H1 (cell line): ENCODE measurements around the gene POU2AF3. TPM values are rescaled to one million over a fixed set of nuclear protein-coding genes. Genes with fewer than 3 reads are reported as not detected.

Source experiments
- CTCF ChIA-PET: fragments of 300-600 bp; sonication (Branson Sonifier 250); formaldehyde crosslinking; loops from one replicate; lab custom pipeline; 2021; ENCODE audit not compliant: partially characterized antibody; lab: Charles Lee
- POLR2A ChIA-PET: fragments of 300-600 bp; sonication (Branson Sonifier 250); formaldehyde crosslinking; loops from one replicate; lab custom pipeline; 2021; ENCODE audit warnings: inconsistent platforms; ENCODE audit not compliant: partially characterized antibody; lab: Charles Lee
- DNase-seq, 2 experiments: peaks; one replicate each; pipeline versions ENCODE4 v3.0.0 to v3.0.0-alpha.2; 2010 to 2022; ENCODE audit warnings: low spot score in 2 of 2, low read depth in 1 of 2, mixed read lengths in 1 of 2
- FAIRE-seq: peaks from 2 replicates; lab custom pipeline; 2011; peaks lifted over from hg19 to GRCh38; lab: Jason Lieb, UNC
- H2AFZ ChIP-seq: 2 replicates; pipeline ENCODE4 v1.8.1; 2012; ENCODE audit warnings: low read length, inconsistent platforms
- H2AK5ac ChIP-seq: 2 replicates; pipeline ENCODE4 v1.6.1; 2013; ENCODE audit warnings: low read depth, low read length
- H2BK120ac ChIP-seq: replicated peaks from 2 replicates; pipeline ENCODE3; 2013; ENCODE audit warnings: low read depth, low read length, inconsistent platforms
- H2BK12ac ChIP-seq: 2 replicates; pipeline ENCODE4 v1.6.1; 2013; ENCODE audit warnings: low read depth, low read length
- H2BK15ac ChIP-seq: 2 replicates; pipeline ENCODE4 v1.6.1; 2013; ENCODE audit warnings: low read length
- H2BK20ac ChIP-seq: 2 replicates; pipeline ENCODE4 v1.6.1; 2013; ENCODE audit warnings: low read length
- H2BK5ac ChIP-seq: 2 replicates; pipeline ENCODE4 v1.6.1; 2013; ENCODE audit warnings: low read depth, low read length
- H3K14ac ChIP-seq: 2 replicates; pipeline ENCODE4 v1.6.1; 2013; ENCODE audit warnings: inconsistent platforms; ENCODE audit not compliant: insufficient read length
- H3K18ac ChIP-seq: 2 replicates; pipeline ENCODE4 v1.6.1; 2013; ENCODE audit warnings: low read length; ENCODE audit errors: extremely low read depth
- H3K23ac ChIP-seq: 2 replicates; pipeline ENCODE4 v1.6.1; 2013; ENCODE audit warnings: inconsistent platforms; ENCODE audit not compliant: insufficient read length
- H3K23me2 ChIP-seq: 2 replicates; pipeline ENCODE4 v1.6.1; 2013; ENCODE audit warnings: low read depth, low read length
- H3K27ac ChIP-seq: 2 replicates; pipeline ENCODE4 v1.6.1; 2011; ENCODE audit warnings: low read depth, low read length, inconsistent platforms
- H3K27me3 ChIP-seq, 4 experiments: replicated peaks in 1 of 4; 1 replicate in 1 of 4; 2 replicates in 3 of 4; pipeline versions ENCODE4 v1.6.1 to v1.8.1; 2011 to 2013; ENCODE audit warnings: low read length in 3 of 4, mild to moderate bottlenecking in 3 of 4, inconsistent platforms in 2 of 4, mixed read lengths in 2 of 4, moderate library complexity in 1 of 4; ENCODE audit not compliant: control insufficient read depth in 3 of 4, insufficient read depth in 3 of 4; ENCODE audit errors: extremely low read depth in 1 of 4
- H3K36me3 ChIP-seq, 4 experiments: 2 replicates each; pipeline versions ENCODE4 v1.6.1 to v1.8.1; 2011 to 2013; ENCODE audit warnings: mild to moderate bottlenecking in 4 of 4, low read length in 3 of 4, moderate library complexity in 2 of 4, control low read depth in 1 of 4, inconsistent platforms in 1 of 4; ENCODE audit not compliant: insufficient read depth in 4 of 4, control insufficient read depth in 2 of 4
- H3K4ac ChIP-seq: replicated peaks from 2 replicates; pipeline ENCODE3; 2013; ENCODE audit warnings: low read length, low read depth, mixed read lengths, inconsistent platforms; ENCODE audit not compliant: insufficient read length
- H3K4me1 ChIP-seq, 4 experiments: replicated peaks in 1 of 4; 1 replicate in 1 of 4; 2 replicates in 3 of 4; pipeline versions ENCODE4 v1.6.1 to v1.8.1; 2011 to 2013; ENCODE audit warnings: low read length in 3 of 4, inconsistent platforms in 2 of 4, mixed read lengths in 1 of 4; ENCODE audit not compliant: insufficient read depth in 4 of 4, control insufficient read depth in 3 of 4
- H3K4me2 ChIP-seq, 2 experiments: 2 replicates each; pipeline versions ENCODE4 v1.6.1 to v1.8.1; 2011 to 2013; ENCODE audit warnings: low read depth in 2 of 2, low read length in 2 of 2, control low read depth in 1 of 2, inconsistent platforms in 1 of 2, mild to moderate bottlenecking in 1 of 2; ENCODE audit not compliant: insufficient read depth in 1 of 2
- H3K4me3 ChIP-seq, 4 experiments: fragments of 200-600, 300-600 bp in 1 of 4; sonication (generic), shearing (Covaris generic), sonication (Bioruptor Twin) in 1 of 4; 2 replicates each; pipeline versions ENCODE4 v1.5.1 to v1.8.1; 2011 to 2016; ENCODE audit warnings: low read length in 4 of 4, low read depth in 3 of 4, control low read depth in 2 of 4, inconsistent platforms in 2 of 4, mild to moderate bottlenecking in 2 of 4, mixed read lengths in 1 of 4, moderate library complexity in 1 of 4; ENCODE audit not compliant: insufficient read depth in 2 of 4; ENCODE audit errors: extremely low read depth in 1 of 4
- H3K56ac ChIP-seq: replicated peaks from 2 replicates; pipeline ENCODE3; 2013; ENCODE audit warnings: low read depth, mild to moderate bottlenecking, mixed read lengths, low read length, inconsistent platforms; ENCODE audit not compliant: insufficient read length
- H3K79me1 ChIP-seq: 2 replicates; pipeline ENCODE4 v1.6.1; 2013; ENCODE audit warnings: low read depth, low read length, control low read depth
- H3K79me2 ChIP-seq, 2 experiments: 2 replicates each; pipeline versions ENCODE4 v1.6.1 to v1.8.1; 2012 to 2013; ENCODE audit warnings: low read length in 2 of 2, mild to moderate bottlenecking in 2 of 2, inconsistent platforms in 1 of 2; ENCODE audit not compliant: insufficient read depth in 2 of 2, control insufficient read depth in 1 of 2
- H3K9ac ChIP-seq, 4 experiments: replicated peaks in 1 of 4; 1 replicate in 1 of 4; 2 replicates in 3 of 4; pipeline versions ENCODE4 v1.6.1 to v1.8.1; 2011 to 2013; ENCODE audit warnings: low read depth in 3 of 4, low read length in 3 of 4, control low read depth in 2 of 4, mild to moderate bottlenecking in 2 of 4, moderate library complexity in 2 of 4, inconsistent platforms in 1 of 4; ENCODE audit errors: extremely low read depth in 1 of 4
- H3K9me3 ChIP-seq, 2 experiments: 2 replicates each; pipeline versions ENCODE4 v1.6.1 to v1.8.1; 2012 to 2013; ENCODE audit warnings: mild to moderate bottlenecking in 2 of 2, moderate library complexity in 2 of 2, control low read depth in 1 of 2, inconsistent platforms in 1 of 2, low read depth in 1 of 2, low read length in 1 of 2, mixed read lengths in 1 of 2; ENCODE audit not compliant: insufficient read depth in 2 of 2
- H4K20me1 ChIP-seq, 2 experiments: replicated peaks in 1 of 2; 2 replicates each; pipeline versions ENCODE3 to v1.8.1; 2011 to 2013; ENCODE audit warnings: inconsistent platforms in 2 of 2, low read length in 2 of 2, mild to moderate bottlenecking in 1 of 2; ENCODE audit not compliant: insufficient read depth in 2 of 2, control insufficient read depth in 1 of 2
- H4K5ac ChIP-seq: 2 replicates; pipeline ENCODE4 v1.6.1; 2013; ENCODE audit warnings: low read length, low read depth, mixed read lengths, inconsistent platforms; ENCODE audit not compliant: insufficient read length
- H4K8ac ChIP-seq: 2 replicates; pipeline ENCODE4 v1.8.0; 2013; ENCODE audit warnings: mild to moderate bottlenecking, moderate library complexity, low read length, inconsistent platforms; ENCODE audit not compliant: insufficient read depth; ENCODE audit errors: extremely low read depth
- H4K91ac ChIP-seq: replicated peaks from 2 replicates; pipeline ENCODE3; 2013; ENCODE audit warnings: low read length, mixed read lengths, inconsistent platforms; ENCODE audit not compliant: insufficient read length
- CEBPB ChIP-seq: IDR thresholded peaks from 2 replicates; pipeline ENCODE4 v1.6.1; 2012; ENCODE audit warnings: low read depth, low read length
- CHD2 ChIP-seq: IDR thresholded peaks from 2 replicates; pipeline ENCODE4 v1.6.1; 2012; ENCODE audit warnings: low read length, improper control_type of control experiment
- CTBP2 ChIP-seq: IDR thresholded peaks from 2 replicates; pipeline ENCODE4 v1.7.0; 2011; ENCODE audit warnings: borderline replicate concordance, mild to moderate bottlenecking, moderate library complexity, mixed read lengths, low read length; ENCODE audit not compliant: insufficient read depth, insufficient read length
- GABPA ChIP-seq: IDR thresholded peaks from 2 replicates; pipeline ENCODE4 v1.6.1; 2011; ENCODE audit warnings: mild to moderate bottlenecking, low read length, moderate library complexity, borderline replicate concordance; ENCODE audit not compliant: insufficient read depth
- KDM5A ChIP-seq: fragments of 200-600 bp; IDR thresholded peaks from 2 replicates; pipeline ENCODE4 v1.7.1; 2012; ENCODE audit warnings: mild to moderate bottlenecking, low read length, inconsistent platforms, mixed read lengths
- NANOG ChIP-seq: IDR thresholded peaks from 2 replicates; pipeline ENCODE4 v1.6.1; 2011; ENCODE audit warnings: low read length, low read depth, mild to moderate bottlenecking, inconsistent platforms; ENCODE audit not compliant: insufficient read depth, poor library complexity, severe bottlenecking
- NRF1 ChIP-seq: IDR thresholded peaks from 2 replicates; pipeline ENCODE4 v1.6.1; 2011; ENCODE audit warnings: mild to moderate bottlenecking, low read depth, low read length, improper control_type of control experiment
- RXRA ChIP-seq: IDR thresholded peaks from 2 replicates; pipeline ENCODE4 v1.6.1; 2011; ENCODE audit warnings: low read depth, mild to moderate bottlenecking, low read length, moderate library complexity; ENCODE audit not compliant: insufficient read depth
- SAP30 ChIP-seq: fragments of 300-600 bp; sonication (generic); IDR thresholded peaks from 2 replicates; pipeline ENCODE4 v1.7.1; 2012; ENCODE audit warnings: low read length, moderate library complexity, mild to moderate bottlenecking, inconsistent platforms; ENCODE audit not compliant: insufficient read depth, insufficient replicate concordance
- SIRT6 ChIP-seq: IDR thresholded peaks from one replicate; pipeline ENCODE4 v1.7.1; 2012; ENCODE audit warnings: low read length, inconsistent platforms
- SP1 ChIP-seq: IDR thresholded peaks from 2 replicates; pipeline ENCODE4 v1.6.1; 2011; ENCODE audit warnings: low read depth, low read length
- TEAD4 ChIP-seq: IDR thresholded peaks from 2 replicates; pipeline ENCODE4 v1.6.1; 2012; ENCODE audit warnings: low read depth, low read length, inconsistent platforms, mixed read lengths
- ZNF274 ChIP-seq: IDR thresholded peaks from 2 replicates; pipeline ENCODE4 v1.7.0; 2012; ENCODE audit warnings: low read length, borderline replicate concordance; ENCODE audit errors: extremely low read depth
- WGBS, 2 experiments: shearing (Covaris generic) in 1 of 2; methylation state at CpG; one replicate each; pipeline versions ENCODE4 v1.1.6 to v1.1.7; 2013 to 2015; ENCODE audit warnings: low lambda C conversion rate in 2 of 2, mixed read lengths in 2 of 2, inconsistent platforms in 1 of 2, low coverage in 1 of 2, missing lambda C conversion rate in 1 of 2; ENCODE audit not compliant: insufficient replicate concordance in 2 of 2, insufficient coverage in 1 of 2, insufficient read length in 1 of 2; ENCODE audit errors: extremely low coverage in 1 of 2, missing lambda C conversion rate in 1 of 2; 5-methylcytosine and 5-hydroxymethylcytosine counted together
- polyA plus RNA-seq, 7 experiments: library from polyadenylated mRNA; depleted of rRNA in 3 of 7; stranded (reverse) in 5 of 7; unstranded in 2 of 7; fragments of >200 nt in 5 of 7; fragments of 200-250 nt in 2 of 7; gene quantifications; 1 replicate in 5 of 7; 2 replicates in 1 of 7; 4 replicates in 1 of 7; pipeline versions ENCODE4 v1.2.1 to v1.2.3, GENCODE V29; 2011 to 2013; ENCODE audit warnings: missing spikeins in 2 of 7, mixed read lengths in 2 of 7
- total RNA-seq: library from RNA; stranded (reverse); fragmentation: NEBNext Ultra II Directional; extraction: Animal tissue kit (Norgen Biotek cat#: 25700); gene quantifications from 2 replicates; pipeline ENCODE4 v1.2.1, GENCODE V29; 2021

The POU2AF3 gene
- total and polyA plus RNA-seq, 2 of the 8 experiments (the other 6 are each of a cell fraction or from before 2014, with no cell fraction given) = 1.2 to 5.7 TPM

GRCh38 chr11:111309215-111309915 is 11.0 kb downstream of the POU2AF3 start:
- DNase-seq (no peak), FAIRE-seq (no peak)
- H3K14ac ChIP-seq = no peak overlapping the region
- no peaks in the 10 kb centered on the region for H3K79me2 ChIP-seq
- H3K9me3 ChIP-seq = no peaks in the 10 kb centered on the region
- no peak overlapping the region for H2BK15ac ChIP-seq
- no peak overlapping the region for H2BK5ac ChIP-seq
- no peak overlapping the region for H3K9ac ChIP-seq
- H3K4ac ChIP-seq = no peak overlapping the region
- H2BK20ac ChIP-seq = no peak overlapping the region
- WGBS, 2 experiments = 78% methylated on average over 5 of the region's 5 CpGs; no CpG with 5 or more reads in 1 of the 2 experiments
- ChIA-PET POLR2A (no interaction called here), CTCF (interaction anchor here (0.6 to 1.5 kb wide), 4 partner anchors 10 to 862 kb away, joined by 3 to 6 read pairs (median 3); no protein-coding TSS in a partner anchor)
- H3K27ac ChIP-seq = no peak overlapping the region
- H3K23ac ChIP-seq = no peak overlapping the region
- no peak overlapping the region for H3K4me3 ChIP-seq
- no peak overlapping the region for H2BK12ac ChIP-seq
- H4K8ac ChIP-seq = no peak overlapping the region
- H3K4me2 ChIP-seq = no peak overlapping the region
- H2AK5ac ChIP-seq = no peak overlapping the region
- H2AFZ ChIP-seq = no peak overlapping the region
- H3K4me1 ChIP-seq = no peaks in the 10 kb centered on the region
- no peaks in the 10 kb centered on the region for H3K79me1 ChIP-seq
- no peak overlapping the region for H4K5ac ChIP-seq
- no peaks in the 10 kb centered on the region for H3K27me3 ChIP-seq
- H4K20me1 ChIP-seq = no peaks in the 10 kb centered on the region
- no peak overlapping the region for H4K91ac ChIP-seq
- H2BK120ac ChIP-seq = no peak overlapping the region
- H3K56ac ChIP-seq = no peak overlapping the region
- peaks cover 4% of the 10 kb centered on the region; the same call in 1 of the 2 replicates for H3K23me2 ChIP-seq
- no peak overlapping the region for H3K18ac ChIP-seq
- H3K36me3 ChIP-seq = no peaks in the 10 kb centered on the region
- TF ChIP-seq TEAD4 = no peak
- no peak for TF ChIP-seq CTBP2
- no peak for TF ChIP-seq RXRA
- no peak for TF ChIP-seq NRF1
- TF ChIP-seq NANOG = no peak
- no peak for TF ChIP-seq CEBPB
- no peak for TF ChIP-seq CHD2
- no peak for TF ChIP-seq SAP30
- TF ChIP-seq GABPA = no peak
- TF ChIP-seq SP1 = no peak
- no peak for TF ChIP-seq SIRT6
- no peak for TF ChIP-seq ZNF274
- no peak for TF ChIP-seq KDM5A
